Occipital lobe (tissue), 2 donors: ENCODE measurements around the gene ARID5B. TPM values are rescaled to one million over a fixed set of nuclear protein-coding genes. Genes with fewer than 3 reads are reported as not detected.
"Not testable (repeated sequence)": the region's sequence is repeated elsewhere in the genome, so short reads cannot be mapped to it uniquely, and the experiment has no call there.

Experiments
- DNase-seq: peaks from one replicate; lab custom pipeline; 2025; lab: John Stamatoyannopoulos, UW
- total RNA-seq: library from RNA; depleted of rRNA; stranded (reverse); fragments of >200 nt; gene quantifications from one replicate; pipeline ENCODE4 v1.2.3, GENCODE V29; 2014

ARID5B gene
- total RNA-seq, 1 donor from 2014 or later = 27.6 TPM

DNA sequence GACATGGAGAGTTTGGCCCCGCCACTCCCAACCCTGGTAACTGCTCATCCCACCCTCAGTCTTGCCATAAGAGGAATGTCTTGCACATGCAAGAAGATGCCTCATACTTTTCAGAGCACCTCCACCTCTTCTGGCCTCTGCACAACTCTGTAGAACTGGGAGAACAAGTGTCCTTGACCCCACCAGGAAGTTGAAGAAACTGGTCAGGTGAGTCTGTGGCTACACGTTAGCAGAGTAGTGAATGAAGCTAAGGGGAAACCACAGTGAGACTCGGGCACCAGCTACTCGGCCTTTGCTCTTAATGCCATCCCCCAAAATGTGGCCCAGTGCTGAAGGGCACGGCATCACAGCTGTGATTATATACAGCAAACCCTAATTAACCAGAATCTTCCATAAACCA, 110.1 kb downstream of the ARID5B start:
- DNase-seq = no peak

DNA sequence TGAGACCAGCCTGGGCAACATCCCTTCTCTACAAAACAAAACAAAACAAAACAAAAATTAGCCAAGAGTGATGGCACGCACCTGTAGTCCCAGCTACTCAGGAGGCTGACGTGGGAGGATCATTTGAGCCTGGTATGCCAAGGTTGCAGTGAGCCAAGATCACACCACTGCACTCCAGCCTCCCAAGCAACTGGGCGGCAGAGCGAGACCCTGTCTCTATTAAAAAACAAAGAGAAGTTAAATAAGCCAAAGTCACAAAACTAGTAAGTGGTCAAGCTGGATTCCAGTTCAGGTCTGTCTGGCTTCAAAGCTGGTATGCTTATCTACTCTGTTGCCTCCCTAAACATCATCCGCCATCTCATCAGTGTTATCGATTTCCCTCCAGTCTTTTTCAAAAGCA, 110.8 kb downstream of the ARID5B start:
- DNase-seq = no peak

DNA sequence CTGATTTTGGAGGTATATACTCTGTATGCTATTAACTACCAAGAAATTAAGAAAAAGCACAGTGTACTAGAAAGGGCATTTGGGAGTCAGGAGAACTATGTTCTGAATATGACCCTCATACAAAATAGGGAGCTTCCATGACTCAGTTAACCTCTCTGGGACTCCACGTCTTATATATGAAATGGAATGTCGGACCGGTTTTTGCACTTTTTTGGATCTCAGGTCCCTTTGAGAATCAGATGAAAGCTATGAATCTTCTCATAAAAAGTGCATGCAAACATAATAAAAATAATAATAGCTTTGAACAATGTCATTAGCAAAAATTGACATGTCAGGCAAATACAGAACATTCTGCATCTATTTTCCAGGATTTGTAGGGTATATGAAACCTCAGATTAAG, 113.0 kb downstream of the ARID5B start:
- DNase-seq = no peak

DNA sequence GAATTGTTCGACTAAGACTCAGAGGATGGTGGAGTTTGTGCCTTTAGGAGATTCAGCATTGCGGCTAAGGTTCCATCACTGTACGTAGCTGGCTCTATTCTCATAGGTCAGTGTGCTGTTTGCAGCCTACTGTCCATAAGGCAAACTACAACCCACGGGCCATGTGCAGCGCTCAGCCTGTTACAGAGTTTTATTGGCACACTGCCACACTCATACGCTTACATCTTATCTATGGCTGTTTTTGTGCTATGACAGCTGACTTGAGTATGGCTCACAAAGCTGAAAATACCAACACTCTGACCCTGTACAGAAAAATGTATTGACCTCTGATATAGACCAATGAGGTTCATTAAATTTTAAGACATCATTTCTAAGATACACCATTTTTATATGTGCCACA, 114.5 kb downstream of the ARID5B start:
- no peak for DNase-seq

DNA sequence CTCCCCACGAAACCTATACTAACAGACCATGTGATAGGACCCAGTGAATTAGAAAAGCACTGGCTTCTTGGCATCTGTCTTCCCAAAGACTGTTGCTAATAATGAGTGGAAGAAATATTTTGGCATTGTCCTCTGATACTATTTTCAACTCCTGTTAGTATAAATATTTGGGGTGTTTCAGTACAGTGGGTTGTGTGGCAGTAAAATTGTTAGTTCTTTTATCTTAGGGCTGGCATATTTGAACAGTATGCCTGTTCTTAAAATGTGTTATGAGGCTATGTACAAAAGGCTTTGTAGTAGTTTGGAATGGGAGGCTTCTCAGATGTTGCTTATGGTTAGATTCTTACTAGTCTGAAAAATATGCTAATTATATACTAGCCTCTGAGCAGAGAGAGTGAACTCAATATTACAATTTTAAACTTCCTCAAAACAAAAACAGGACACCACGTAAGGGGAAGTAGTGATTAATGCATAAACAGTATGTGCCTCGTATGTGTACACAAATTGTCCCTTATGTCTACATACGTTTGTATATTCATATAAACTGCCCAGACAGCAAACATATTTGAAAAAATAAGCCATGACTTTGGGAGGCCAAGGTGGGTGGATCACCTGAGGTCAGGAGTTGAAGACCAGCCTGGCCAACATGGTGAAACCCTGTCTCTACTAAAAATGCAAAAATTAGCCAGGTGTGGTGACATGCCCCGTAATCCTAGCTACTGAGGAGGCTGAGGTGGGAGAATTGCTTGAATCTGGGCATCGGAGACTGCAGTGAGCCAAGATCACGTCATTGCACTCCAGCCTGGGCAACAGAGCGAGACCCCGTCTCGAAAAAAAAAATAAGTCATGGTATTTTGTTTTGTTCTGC, 115.4 kb downstream of the ARID5B start:
- no peak for DNase-seq

DNA sequence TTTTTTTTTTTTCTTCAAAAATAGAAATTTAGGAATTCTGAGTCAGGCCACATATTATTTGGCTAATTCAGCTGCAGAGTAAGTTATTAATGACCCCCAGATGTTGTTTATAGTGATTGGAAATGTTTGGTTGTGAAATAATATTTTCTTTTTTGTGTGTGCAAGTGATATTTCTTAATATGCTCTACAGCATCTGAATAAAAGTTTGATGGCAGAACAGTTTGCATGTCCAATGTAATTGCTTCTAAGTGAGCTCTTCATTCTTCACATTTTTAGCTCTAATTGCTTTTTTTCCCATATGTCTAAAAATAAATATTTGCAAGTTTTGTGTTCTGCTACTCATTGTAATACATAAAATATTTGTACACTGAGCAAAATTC, 116.0 kb downstream of the ARID5B start:
- DNase-seq = no peak

DNA sequence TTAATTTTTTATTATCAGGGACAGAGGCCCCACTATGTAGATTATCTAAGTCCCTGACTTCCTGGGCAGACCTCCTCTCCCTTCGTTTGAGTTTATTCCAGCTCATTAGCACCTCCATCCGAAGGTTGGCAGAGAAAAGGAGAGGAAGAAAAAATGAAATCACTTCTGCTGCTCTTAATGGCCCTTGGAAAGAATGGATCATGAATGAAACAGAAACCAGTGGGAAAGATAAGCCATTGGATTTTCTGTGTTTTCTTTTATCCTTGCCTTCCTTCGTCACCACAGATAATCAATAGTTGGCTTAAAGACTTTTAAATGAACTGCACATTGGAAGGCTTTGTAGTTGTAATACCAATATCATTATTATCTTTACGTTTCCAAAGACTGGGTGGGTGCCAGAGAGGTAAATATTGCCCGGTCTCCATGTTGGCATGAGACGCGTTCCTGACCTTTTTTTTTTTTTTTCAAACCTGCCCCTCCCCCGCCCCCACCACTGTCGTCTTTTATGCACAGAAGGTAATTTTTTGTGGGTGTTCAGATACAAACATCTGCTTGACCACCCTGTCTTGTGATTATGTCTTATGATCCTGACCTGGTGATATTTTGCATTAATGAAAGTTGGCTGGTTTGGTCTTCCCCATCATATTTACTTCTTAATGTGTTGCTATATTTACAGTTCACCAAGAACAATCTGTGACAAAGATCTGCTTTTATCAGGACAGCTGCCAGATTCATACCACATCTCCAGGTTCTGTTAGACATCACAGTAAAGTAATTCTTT, 116.8 kb downstream of the ARID5B start:
- DNase-seq = no peak

DNA sequence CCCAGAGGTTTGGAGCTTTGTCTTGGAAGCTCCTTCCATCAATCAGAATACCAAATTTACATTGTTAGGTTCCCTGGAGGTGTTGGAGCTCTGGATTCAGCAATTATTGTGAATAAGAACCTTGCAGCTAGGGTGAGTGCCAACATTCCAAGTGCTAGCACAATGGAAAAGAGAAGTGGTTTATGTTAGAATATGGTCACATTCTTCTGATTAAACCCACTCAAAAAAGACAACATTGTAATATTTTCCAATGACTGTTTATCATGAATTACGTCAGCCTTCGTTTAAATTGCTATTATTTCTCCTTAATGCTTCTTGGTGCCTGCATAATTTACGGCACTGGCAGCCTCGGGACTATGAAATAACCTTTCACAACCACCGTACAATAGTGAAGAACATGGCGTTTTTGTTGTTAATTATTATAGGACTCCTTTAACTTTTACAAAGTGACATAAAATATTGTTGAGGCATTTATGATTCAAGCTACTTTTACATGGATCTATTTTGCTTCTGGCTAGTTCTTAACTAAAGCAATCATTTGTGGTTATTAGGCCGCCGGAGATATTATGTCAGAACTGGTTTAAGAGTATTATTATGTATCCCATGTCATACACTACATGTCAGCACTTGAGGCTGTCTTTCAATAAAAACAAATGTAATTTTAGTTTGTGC, 117.7 kb downstream of the ARID5B start:
- no peak for DNase-seq

DNA sequence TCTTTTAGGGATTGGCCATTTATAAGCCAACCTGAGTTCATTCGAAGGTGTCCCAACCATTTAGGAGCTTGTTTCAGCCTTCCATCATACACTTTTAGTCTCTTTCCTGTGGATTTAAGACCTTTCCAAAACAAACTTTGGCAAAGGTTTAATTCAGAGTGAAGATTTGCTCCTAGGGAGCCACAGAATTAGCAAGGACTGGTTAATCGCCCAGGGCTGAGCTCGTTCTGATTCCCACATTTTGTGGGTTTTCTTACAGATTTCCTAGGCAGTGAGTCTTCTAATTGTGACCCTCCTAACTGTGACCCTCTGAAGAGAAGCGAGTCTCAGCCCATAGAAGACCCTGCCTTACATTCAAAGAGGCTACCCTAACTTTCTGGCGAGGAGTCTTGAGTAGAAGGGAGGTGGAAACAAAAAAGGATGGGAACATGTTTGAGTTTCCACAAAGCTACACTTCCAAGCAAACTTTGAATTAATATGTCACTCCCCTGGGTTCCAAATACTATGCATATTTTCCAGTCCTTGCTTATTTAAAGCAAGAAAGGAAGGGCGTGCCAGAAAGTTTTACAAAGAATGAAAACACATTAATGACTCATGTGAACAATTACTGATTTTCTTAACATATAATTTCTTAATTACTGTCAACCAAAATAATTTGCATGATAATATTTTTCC, 118.3 kb downstream of the ARID5B start:
- no peak for DNase-seq

DNA sequence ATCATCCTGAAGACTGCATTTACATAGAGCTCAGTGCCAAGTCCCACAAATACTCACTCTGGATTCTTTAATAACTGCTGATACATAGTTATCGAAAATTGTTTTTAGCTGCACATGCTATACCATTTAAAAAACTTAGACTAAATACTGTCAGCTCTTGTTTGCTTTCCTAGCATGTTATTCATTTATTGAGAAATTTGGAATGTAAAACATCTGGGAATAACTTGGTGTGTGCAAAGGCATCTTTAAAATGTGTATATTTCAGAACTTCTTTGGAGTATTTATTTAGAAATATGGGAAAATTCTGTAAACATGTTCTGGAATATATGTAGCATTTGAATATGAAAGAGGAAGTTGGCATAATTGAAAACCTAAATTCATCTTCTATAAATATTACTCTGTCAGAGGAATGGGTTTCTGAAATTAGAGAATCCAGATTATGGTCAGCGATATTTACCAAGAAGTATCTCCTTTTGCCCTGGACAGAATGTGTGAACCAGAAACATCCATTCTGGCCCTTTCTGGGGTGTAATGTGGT, 119.7 kb downstream of the ARID5B start:
- DNase-seq = no peak

DNA sequence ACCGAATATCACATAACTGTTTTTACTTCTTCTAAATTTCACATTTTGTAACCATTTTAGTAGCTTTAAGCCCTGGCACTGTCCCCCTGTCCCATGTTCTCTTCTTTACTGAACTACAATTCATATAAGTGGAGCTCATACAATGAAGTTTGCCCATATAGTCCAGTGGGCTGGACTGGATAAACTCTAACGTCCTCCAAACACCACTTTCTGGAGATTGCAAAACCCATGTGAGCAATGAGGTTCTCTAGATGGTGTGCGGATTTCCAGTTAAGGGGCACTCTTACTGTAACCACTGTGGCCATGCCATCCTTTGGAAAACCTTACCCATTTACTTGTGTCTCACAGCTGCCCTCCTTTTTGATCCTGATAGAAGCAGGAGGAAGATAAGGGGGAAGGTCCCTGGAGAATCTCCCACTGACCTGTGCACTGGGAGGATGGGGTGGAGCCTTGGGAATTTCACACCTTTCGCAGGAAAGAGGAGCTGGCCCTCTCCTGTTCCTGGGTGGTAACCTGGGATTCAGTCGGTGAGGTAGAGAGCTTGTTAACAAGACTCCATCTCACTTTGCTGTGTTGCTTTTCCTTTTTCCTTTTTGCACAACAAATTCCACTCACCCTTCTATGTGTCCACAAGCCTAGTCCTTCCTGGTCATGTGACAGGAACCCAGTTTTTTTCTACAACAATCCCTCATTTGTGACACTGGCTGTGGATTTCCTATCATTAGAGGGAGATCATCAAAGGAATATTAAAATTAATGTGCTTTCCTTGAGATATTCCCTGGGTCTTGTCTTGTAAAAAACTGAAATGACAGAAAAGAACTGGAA, 120.7 kb downstream of the ARID5B start:
- DNase-seq = no peak

DNA sequence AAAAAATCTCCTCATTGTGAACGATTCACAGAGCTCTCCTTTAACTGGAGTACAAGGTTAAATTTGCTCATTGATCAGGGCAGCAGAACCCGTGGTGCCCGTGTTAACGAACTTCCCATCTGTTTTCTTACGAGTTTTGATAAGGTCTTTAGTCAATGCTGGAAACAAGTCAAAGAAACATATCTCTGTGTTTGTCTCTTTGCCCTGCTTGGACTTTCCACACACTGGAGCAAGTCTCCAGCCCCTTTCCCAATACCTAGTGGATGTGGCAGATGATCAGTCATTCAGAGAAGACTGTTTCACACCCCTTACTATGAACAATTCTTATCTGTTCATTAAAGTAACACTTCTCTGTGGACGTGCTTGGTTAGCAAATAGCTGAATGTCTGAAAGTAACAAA, 121.3 kb downstream of the ARID5B start:
- DNase-seq = no peak

DNA sequence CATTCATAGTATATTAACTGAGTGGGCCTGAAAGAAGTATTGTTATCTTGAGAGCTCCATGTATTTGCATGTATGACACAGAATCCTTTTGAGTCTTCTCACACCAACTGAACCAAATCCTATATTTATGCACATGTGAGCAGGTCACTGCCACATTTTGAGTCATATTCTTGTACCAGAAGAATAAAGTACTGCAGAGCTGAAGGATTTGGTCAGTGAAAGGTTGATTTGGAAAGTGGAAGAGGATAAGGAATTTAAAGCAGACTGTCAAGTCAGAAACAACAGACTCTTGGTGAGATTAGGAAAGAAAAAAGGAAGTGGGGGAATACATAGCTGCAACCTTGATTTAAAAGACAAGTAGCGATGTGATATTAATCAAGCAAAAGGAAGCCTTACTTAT, 121.8 kb downstream of the ARID5B start:
- no peak for DNase-seq

DNA sequence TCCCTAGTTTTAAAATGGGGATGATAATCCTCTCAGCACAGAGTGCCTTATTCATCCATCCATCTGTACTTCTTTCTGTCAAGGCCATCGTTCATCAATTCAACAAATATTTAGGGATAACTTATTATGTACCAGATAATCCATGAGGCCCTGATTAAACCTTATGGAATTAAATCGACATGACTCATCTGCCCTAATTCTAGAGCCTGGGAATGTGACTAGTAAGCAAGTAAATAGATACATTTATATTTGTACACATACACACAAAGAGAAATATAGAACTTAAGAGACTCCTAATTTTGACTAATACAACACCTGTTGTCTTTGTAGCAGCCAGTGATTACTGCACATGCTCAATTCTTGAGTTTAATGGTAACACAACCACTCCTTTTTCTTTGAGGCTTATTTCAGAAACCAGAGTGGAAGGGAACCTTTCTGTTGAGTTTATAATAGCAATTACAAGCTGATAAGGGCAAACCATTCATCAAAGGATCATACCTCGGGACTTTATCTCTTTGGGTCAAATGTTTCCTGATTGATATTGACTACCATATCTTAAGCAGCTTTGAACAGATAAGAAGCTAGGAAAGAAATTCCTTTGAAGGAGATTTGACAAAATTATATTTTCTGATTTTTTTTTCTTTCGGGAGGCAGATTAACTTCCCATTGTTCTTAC, 122.7 kb downstream of the ARID5B start:
- DNase-seq = no peak

DNA sequence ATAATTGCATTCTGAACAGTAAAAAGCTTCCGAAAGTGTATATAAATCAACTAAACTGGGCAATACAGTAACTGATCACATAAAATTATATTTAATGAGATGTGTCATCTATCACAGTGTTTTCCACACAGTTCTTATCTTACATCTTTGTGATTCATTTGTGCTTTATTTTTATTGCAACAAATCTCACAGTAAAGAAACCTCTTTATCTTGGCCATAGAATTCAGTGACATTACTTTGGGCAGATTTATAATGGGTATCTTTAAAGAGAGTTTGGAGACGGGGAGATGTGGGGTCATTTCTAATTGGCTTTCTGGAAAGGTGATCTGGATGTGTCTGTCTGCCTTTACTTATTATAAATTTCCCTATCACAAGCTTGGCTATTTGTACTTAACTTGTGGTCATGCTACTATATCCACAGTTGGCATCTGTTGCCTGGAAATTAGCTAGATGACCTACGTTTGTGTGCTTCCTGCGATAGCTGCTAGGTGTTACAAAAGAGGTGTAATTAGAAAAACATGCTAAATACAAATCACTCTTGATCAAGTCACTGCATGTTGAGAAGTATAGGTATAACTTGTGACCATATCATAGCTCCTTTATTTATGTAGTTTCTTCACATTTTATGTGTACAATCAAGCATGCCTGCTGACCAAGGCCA, 123.8 kb downstream of the ARID5B start:
- no peak for DNase-seq

DNA sequence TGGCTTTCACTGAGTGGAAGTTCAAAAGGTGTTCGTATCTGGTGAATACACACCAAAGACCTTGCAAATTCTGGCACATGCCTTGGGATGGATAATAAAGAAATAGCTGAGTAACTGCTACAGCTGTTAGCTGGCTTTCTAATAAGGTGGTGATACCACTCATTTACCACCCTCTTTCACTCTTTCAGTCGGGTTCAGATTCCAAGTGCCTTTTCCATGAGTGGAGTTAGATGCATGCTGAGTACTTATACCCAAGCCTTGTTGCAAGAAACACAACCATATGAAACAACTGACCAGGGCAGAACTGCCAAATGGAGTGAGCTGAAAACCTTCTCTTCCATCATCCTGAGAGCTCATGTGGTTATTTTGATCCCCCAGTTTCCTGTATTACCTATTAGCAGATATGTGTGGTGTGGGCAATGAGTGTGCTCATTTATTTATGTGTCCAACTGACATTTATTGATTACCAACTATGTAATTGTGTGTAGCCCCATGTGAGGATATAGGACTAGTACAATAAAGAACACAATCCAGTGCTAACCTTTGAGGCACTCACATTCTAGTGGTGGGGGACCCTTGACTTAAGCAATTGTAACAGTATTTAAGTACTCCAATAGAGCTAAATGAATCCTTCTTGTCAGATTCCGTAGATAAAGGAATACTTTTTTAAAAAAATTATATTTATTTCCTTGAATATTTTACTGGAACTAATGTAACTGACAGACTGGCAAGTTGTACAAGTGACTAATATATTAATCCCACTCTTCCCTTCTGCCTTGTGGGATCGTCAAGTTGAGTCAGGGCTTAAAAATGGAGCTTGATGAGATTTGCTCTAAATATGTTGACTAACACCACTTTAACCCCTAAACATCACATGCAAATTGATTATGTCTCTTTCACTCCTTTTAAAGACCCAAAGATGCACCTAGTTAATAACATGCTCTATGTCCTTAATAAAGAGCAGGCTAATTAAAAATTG, 124.7 kb downstream of the ARID5B start:
- DNase-seq = no peak

DNA sequence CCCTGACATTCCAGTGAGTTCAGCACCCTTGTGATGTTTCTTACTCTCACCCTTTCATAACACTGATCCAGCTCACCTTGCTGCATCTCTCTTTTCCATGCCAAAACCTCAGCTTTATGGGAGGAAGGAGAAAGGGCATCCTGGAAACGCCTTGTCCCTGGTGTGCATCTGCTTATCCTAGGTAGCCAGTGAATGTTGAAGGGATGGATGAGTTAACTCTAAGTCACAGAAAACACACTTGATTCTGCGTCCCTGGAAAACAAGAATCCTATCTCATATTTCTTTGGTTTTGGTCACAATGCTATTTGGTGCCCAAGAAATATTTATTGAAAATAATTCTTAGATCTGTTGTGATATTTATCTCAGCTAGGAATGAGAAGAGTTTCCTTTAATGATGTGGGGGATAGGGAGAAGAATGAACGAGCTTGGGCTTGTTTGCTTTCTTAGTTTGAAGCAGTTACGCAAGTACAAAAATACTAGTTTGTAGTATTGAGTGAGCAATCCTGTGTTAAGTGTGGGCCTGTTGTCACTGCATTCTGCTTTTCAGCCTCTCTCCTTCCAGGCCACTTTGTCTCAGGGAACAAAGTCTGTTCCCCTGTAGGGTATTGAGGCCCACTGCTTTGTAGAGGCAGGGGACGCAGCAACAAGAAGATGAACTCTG, 126.5 kb downstream of the ARID5B start:
- DNase-seq = no peak

DNA sequence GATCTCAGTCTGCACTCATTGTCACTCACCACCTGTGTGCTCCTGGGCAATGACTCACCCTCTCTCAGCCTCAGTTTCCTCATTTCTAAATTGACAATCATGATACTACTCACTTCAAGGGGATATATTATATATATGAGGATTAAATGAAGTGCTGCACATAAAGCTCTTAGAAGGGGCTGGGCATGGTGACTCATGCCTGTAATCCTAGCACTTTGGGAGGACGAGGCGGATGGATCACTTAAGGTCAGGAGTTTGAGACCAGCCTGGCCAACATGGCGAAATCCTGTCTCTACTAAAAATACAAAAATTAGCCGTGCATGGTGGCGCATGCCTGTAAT, 127.0 kb downstream of the ARID5B start:
- not testable (repeated sequence) for DNase-seq
